ENCODE measurements around the gene TNFRSF6B. TPM values are rescaled to one million over a fixed set of nuclear protein-coding genes. Genes with fewer than 3 reads are reported as not detected.

The TNFRSF6B gene
- total RNA-seq, 1 experiment from 2014 or later: not detected

- no peak overlapping the region for H2AFZ ChIP-seq
- H3K4me2 ChIP-seq: peak overlapping the region; percentile 72
Observed at GRCh38 chr20:63651942-63652191, 44.6 kb upstream of the TNFRSF6B start.

GRCh38 chr20:63652192-63652980 lies 44.1 kb upstream of the TNFRSF6B start:
- H2AFZ ChIP-seq: no peak overlapping the region
- BruUV-seq (replicated peaks): no TSS peak

More at GRCh38 chr20:63651942-63652191, 44.6 kb upstream of the TNFRSF6B start:
- no peaks in the 10 kb centered on the region for H3K9me3 ChIP-seq (ENCODE audit: insufficient read depth, low read depth)
- H3K4me1 ChIP-seq (replicated peaks; ENCODE audit: insufficient read depth): no peaks in the 10 kb centered on the region; the same call in 1 of the 2 replicates
- no TSS peak for BruUV-seq (replicated peaks)
- intact Hi-C loops (cut with micrococcal nuclease; ENCODE audit: unreplicated experiment): no loop called here
- H3K36me3 ChIP-seq (ENCODE audit: low read depth): no peaks in the 10 kb centered on the region
- H3K27me3 ChIP-seq (ENCODE audit: insufficient read depth, low read depth): no peaks in the 10 kb centered on the region
- no peaks in the 10 kb centered on the region for H3K9me2 ChIP-seq (ENCODE audit: insufficient read depth)
- TF ChIP-seq EZH2 (IDR thresholded peaks at IDR 0.05; ENCODE audit: low read depth) (no peak), CTCF (conservative IDR thresholded peaks at IDR 0.05) (no peak)
- peak in 1 of 2 experiments; percentile 16 for DNase-seq
- no peaks in the 10 kb centered on the region for H4K20me1 ChIP-seq (ENCODE audit: insufficient read depth)
- ChIA-PET CTCF (interaction anchor here (0.6 kb wide), 1 partner anchor 27 kb away, joined by 5 read pairs; no protein-coding TSS in a partner anchor), POLR2A (ENCODE audit: unreplicated experiment) (no interaction called here)
- H3F3A ChIP-seq (ENCODE audit: insufficient read depth, low read depth): peaks cover 35% of the 10 kb centered on the region
- peak overlapping the region; percentile 42; the same call in 1 of the 2 replicates for H3K4me3 ChIP-seq
- H3K79me2 ChIP-seq (ENCODE audit: low read depth): no peaks in the 10 kb centered on the region
- H3K27ac ChIP-seq: no peak overlapping the region

More at GRCh38 chr20:63652192-63652980, 44.1 kb upstream of the TNFRSF6B start:
- no peak overlapping the region for H3K27ac ChIP-seq
- peaks cover 35% of the 10 kb centered on the region for H3F3A ChIP-seq (ENCODE audit: insufficient read depth, low read depth)
- no peak for DNase-seq
- H3K27me3 ChIP-seq (ENCODE audit: insufficient read depth, low read depth): no peaks in the 10 kb centered on the region
- no peaks in the 10 kb centered on the region for H3K36me3 ChIP-seq (ENCODE audit: low read depth)
- no peaks in the 10 kb centered on the region for H3K9me2 ChIP-seq (ENCODE audit: insufficient read depth)
- H3K79me2 ChIP-seq (ENCODE audit: low read depth): no peaks in the 10 kb centered on the region
- no peaks in the 10 kb centered on the region for H4K20me1 ChIP-seq (ENCODE audit: insufficient read depth)
- peak overlapping the region; percentile 42; the same call in 1 of the 2 replicates for H3K4me3 ChIP-seq
- no peak for TF ChIP-seq CTCF (conservative IDR thresholded peaks at IDR 0.05)
- no peak for TF ChIP-seq EZH2 (IDR thresholded peaks at IDR 0.05; ENCODE audit: low read depth)
- ChIA-PET CTCF (interaction anchor here (0.6 kb wide), 1 partner anchor 27 kb away, joined by 5 read pairs; no protein-coding TSS in a partner anchor), POLR2A (ENCODE audit: unreplicated experiment) (no interaction called here)
- H3K9me3 ChIP-seq (ENCODE audit: insufficient read depth, low read depth): no peaks in the 10 kb centered on the region
- peak overlapping the region; percentile 72 for H3K4me2 ChIP-seq
- intact Hi-C loops (cut with micrococcal nuclease; ENCODE audit: unreplicated experiment): no loop called here
- H3K4me1 ChIP-seq (replicated peaks; ENCODE audit: insufficient read depth): peaks cover 2% of the 10 kb centered on the region; the same call in 1 of the 2 replicates

All from PC-9 (cell line).